GM21619 (cell line): ENCODE data around the gene OSBPL2.

Experiments
- ATAC-seq: cut with Tn5 transposase; IDR thresholded peaks from one replicate; pipeline ENCODE4 v1.9.1; 2021; ENCODE audit not compliant: unreplicated experiment

The OSBPL2 gene

DNA sequence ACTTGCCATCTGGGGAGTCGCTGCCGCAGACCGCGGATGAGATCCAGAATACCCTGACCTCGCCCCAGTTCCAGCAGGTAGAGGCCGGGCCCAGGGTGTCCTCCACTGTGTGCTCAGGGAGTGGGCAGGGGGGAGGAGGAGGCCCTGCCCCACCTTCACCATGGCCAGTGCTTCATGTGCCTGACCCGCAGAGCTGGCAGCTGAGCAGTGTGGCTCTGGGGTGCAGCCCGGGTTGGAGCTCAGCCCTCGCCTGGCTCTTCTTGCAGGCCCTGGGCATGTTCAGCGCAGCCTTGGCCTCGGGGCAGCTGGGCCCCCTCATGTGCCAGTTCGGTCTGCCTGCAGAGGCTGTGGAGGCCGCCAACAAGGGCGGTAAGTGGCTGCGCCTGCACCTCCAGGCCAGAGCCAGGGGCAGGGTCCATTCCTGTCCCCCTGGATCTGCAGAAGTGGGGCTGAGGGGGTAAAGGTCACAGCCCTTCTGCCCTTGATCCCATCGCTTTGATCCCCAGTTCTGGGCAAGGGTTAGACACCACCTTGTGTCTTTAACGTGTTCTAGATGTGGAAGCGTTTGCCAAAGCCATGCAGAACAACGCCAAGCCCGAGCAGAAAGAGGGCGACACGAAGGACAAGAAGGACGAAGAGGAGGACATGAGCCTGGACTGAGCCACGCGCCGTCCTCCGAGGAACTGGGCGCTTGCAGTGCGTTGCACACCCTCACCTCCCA, 69.9 kb downstream of the OSBPL2 start:
- no peak for ATAC-seq

DNA sequence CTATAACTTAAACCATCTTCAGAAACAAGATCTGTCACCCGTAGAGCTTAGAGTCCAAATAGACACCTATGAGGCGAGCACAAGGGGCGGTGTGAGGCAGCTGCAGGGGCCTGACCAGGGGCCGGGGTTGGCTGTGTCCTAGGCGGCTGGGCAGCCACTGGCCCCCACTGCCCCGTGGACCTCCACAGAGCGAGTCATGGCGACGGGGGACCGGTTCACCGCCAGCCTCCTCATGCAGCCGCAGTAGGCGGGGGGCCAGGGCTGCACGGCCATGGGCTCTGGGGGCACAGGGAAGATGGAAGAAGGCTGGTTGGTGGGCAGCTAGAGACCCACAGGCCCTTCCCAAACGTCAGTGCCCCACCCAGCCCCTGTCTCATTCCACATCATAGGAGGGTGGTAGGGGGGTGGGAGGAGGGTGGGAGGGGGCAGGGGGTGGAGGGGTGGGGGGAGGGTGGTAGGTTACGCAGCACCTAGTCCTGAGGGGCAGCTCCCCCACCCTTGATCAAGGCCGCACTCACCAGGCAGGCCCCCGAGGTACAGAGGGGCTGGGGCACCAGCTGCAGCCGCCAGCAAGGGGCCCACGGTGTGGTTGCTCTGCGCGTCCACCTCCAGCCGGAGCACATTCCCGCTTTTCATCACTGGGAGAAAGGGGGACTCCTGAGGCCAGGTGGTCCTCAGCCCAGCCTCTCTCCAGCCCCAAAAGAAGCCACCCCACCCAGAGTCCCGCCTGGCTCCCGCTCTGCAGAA, 71.0 kb downstream of the OSBPL2 start:
- ATAC-seq: no peak

DNA sequence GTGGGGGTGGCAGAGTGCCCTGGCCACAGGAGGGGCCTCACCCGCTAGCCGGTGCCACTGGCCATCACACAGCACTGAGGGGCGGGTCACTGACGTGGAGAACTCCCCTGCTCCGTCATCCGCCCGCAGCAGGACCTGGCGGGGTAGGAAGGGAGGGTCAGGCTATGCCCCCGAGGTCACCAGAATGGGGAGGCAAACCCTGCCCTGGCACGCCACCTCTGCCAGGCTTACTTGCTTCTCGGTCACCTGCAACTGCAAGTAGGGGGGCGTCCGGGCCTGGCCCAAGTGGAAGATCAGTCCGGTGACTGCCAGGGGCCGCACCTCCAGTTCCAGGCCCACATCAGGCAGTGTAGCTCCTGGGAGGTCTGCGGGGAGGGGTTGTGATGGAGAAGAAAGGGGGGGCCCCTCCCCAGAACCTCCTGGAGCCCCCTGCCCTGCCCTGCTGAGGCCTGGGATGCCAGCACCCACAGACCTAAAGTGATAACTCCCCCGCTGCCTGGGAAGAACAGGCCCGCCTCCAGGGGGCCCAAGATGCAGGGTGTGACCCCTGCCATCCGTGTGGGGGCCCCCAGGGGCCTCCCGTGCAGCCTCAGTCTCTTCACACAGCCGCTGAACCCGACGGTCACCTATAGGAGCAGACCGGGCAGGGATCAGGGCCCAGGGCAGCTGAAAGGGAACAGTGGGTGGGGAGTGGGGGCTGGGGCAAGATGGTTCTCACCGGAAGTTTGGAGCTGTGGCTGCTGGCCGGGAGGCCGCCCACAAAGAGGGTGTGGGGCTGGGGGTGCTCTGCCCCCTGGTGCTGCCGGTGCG, 71.8 kb downstream of the OSBPL2 start:
- ATAC-seq: no peak

DNA sequence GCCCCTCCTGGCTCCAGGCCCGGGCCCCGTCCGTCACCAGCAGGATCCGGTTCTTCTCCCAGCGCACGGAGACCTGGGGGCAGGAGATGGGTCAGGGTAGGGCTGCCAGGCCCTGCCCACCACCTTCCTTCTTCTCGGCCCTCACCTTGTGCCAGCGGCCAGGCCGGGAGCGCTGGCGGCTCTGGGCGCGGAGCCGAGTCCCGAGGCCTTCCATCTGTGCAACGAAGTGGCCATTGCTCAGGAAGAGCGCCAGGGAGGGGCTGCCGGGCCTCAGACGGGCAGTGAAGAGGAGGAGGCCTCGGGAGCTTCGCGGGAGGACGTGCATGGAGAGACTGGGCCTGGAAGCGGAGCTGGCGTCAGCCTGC, 72.4 kb downstream of the OSBPL2 start:
- ATAC-seq: no peak

DNA sequence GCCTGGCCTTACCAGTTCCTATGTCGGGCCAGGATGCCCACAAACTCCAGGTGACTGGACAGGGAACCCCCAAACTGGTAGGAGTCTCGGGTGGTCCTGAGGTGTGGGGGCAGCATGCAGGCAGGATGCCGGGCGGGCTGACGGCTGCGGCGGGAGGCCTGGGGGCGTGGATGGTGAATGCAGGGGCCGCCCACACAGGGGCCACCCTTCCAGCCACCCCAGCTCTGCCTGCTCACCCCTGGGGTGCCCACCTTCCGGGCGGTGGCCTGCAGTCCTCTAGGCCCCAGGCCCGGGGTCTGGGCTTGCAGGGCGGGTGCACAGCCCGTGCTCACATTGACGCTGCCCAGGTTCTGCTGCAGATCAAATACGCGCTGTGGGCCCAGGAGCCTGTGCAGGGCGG, 72.8 kb downstream of the OSBPL2 start:
- no peak for ATAC-seq

DNA sequence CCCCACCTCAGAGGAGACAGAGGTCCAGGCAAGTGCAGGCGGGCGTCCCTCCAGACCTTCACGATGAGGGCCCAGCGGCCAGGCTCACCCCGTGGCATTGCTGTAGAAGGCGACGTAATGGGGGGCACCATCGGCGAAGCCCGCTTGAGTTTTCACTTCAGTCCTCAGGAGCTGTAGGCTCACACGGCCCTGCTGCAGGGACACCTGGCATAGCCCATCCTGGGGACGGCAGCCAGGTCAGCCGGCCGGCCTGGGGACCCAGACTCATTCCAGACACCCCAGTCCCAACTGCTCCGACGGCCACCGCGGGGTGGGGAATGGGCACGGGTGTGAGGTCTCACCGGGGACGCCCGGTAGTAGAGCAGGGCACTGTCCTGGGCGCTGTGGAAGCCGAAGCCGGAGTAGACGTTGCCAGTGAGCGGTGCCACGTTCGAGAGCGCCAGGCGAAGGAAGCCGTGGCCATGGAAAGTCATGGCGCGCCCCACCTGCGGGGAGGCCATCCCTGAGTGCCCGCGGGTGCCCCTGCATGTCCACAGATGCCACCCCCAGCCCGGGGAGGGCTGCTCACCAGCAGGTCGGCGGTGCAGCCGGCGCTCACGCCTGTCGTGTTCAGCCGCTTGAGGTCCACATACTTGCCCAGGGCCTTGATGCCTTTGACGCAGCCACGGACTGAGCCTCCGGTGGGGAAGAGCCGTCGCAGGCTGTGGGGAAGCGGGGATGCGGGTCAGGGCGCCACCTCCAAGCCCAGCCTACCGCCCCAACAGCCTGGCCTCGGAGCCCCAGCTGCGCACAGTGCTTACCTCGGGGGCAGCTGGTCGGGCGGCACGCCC, 73.7 kb downstream of the OSBPL2 start:
- ATAC-seq: no peak

DNA sequence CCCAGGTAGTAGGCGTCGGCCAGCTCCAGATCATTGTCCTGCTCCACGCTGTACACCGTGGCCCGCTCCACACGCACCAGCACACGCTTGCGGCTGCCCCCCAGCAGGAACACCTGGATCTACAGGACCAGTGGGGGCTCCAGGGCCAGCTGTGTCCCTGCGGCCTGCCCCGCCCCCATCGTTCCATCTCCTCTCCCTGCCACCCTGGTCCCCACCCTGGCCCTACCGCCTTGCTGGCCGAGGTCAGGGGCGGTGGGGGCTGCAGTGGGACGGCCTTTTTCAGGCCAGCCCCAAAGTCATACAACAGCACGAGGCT, 74.3 kb downstream of the OSBPL2 start:
- ATAC-seq: no peak

DNA sequence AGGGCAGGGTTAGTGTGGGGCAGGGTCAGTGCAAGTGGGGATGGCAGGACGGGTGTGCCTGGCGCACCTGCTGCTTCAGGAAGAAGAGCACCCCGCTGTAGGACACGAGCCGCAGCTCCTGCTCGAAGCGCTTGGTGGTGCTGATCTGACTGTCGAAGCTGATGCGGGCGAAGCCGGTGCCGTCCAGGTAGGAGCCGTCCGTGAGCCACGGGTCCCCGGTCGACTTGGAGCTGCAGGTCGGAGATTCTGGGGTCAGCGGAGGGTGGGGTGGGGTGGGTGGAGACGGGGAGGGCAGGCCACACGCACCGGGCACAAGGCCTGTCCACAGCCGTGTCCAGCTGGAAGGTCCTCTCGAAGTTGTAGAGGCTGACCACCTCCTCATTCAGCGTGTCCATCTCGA, 74.7 kb downstream of the OSBPL2 start:
- ATAC-seq: no peak

DNA sequence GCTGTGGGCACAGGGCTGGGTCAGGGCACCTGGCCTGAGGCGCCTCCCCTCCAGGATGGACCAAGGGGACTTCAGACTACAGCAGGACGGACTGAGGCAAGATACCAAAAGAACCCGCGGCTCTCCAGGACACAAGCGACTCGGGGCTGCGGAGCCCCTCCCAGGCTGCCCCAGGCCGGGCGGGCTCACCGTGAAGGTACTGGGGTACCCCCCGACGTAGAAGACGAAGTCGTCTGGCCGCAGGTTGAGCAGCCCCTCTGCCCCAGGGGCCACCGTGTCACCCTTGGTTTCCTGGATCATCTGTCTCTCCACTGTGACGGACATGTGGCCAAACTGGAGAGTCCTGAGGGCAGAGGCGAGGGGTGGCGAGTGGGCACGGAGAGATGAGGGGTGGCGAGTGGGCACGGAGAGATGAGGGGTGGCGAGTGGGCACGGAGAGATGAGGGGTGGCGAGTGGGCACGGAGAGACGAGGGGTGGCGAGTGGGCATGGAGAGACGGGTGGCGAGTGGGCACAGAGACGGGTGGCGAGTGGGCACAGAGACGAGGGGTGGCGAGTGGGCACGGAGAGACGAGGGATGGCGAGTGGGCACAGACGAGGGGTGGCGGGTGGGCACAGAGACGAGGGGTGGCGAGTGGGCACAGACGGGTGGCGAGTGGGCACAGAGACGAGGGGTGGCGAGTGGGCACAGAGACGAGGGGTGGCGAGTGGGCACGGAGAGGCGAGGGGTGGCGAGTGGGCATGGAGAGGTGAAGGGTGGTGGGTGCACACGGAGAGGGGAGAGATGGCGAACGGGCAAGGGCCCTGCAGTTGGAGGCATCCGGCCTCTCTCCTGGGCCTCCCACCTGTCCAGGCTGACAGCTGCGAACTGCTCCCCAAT, 75.4 kb downstream of the OSBPL2 start:
- no peak for ATAC-seq

DNA sequence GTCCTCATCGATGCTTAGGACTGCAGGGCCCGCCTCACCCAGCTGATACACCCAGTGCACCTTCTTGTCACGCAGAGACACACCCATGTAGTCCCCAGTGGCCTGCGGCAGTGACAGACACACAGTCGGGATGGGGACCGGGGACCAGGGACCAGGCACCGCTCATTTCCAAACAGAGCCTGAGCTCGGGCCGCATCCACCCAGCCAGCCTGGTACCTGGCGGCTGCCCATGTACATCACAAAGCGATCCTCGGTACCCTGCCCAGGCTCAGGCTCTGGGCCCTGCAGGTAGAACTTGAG, 76.0 kb downstream of the OSBPL2 start:
- ATAC-seq: no peak

DNA sequence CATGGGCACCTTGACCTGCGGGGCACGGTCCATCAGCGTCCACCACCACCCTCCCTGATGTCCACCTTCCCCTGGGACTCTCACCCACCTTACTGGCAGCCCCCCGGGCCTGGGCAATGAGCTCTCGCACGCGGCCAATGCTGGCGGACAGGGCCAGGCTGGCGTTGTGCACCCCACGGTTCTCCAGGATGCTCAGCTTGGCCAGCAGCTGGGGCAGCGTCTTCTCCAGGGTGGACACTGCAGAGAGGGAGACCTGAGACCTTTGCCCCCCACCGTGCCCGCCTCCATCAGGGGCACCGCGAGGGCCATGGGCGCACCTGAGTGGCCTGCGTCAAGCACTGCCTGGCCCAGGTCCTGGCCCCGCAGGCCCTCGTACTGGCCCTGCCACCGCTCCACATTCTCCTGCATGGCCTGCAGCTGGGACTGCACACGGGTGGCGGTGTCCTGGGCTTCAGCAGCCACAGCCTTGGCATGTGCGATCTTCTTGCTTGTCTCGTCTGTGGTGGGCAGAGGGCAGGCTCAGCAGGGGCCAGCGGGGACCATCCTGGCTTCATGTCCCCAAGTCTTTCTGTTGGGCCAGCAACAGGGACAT, 76.5 kb downstream of the OSBPL2 start:
- no peak for ATAC-seq

DNA sequence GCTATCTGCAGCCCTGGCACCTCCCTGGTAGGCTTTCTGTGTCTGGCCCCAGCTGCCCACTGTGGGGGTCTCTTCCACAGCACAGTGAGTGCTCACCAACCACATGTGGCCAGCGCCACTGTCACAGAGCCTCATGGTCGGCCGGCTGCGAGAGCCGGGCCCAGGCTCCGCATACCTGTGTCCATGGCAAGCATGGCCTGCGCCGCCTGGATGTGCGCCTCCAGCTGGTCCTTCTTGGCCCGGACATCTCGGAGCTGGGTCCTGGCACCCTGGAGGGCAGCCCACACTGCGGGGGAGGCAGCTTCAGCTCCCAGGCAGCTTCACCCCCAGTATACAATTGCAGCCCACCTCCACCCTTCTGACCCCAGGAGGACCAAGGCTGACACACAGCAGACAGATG, 77.5 kb downstream of the OSBPL2 start:
- no peak for ATAC-seq

DNA sequence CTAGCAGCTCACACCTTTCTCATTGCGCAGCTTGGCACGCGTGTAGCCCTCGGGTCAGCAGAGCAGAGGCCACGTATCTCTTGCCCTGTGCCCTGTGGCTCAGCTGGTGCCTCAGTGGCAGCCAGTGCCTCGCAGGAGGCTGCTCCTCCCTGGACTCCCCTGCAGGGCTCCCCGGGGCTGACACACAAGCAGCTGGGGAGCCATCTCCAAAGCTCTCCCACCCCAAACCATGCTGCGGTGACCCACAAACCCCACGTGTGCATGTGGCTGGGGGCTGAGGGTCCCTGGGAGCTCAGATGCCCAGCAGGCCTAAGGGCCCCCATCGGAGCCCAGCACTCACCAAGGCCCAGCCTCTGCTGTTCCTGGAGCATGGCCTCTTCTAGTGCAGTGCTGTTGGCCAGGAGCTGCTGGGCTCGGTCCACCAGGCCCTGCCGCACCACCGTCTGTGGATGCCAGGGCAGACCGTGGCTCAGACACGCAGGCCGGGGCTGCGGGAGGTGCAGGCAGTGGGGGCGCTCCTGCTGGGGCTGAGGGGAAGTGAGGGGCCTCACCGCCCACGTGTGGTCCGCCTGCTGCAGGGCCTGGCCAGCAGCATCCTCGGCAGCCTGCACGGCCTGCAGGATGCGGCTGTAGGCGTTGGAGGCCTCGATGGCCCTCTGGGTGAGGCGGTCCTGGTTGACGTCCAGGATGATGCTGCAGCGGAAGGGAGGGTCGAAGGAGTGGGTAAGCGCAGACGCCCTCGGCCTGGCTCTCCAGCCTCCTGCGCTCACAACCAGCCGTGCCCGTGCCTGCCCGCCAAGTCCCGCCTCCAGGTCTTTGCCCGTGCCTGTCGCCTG, 78.2 kb downstream of the OSBPL2 start:
- ATAC-seq: no peak

DNA sequence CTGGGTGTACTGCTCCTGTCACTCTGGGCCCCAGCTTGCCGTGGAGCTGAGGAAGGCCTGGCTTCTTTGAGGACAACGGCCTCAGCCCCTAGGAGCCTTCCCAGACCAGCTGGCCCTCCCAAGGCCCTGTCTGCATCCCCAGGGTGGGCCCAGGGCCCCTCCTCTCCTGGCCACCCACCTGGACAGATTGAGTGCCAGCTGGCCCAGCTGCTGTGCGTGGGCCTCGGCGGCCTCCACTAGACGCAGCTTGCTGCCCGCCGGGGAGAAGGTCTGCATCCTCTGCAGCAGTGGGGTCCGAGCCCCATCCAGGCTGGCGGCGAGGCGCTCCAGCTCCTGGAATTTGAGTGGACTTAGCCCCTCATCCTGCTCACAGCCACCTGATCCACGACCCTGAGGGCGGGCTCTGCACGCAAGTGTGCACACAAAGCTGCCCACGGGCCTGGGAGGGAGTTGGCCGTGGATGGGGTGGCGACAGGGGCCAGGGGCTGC, 78.9 kb downstream of the OSBPL2 start:
- no peak for ATAC-seq

DNA sequence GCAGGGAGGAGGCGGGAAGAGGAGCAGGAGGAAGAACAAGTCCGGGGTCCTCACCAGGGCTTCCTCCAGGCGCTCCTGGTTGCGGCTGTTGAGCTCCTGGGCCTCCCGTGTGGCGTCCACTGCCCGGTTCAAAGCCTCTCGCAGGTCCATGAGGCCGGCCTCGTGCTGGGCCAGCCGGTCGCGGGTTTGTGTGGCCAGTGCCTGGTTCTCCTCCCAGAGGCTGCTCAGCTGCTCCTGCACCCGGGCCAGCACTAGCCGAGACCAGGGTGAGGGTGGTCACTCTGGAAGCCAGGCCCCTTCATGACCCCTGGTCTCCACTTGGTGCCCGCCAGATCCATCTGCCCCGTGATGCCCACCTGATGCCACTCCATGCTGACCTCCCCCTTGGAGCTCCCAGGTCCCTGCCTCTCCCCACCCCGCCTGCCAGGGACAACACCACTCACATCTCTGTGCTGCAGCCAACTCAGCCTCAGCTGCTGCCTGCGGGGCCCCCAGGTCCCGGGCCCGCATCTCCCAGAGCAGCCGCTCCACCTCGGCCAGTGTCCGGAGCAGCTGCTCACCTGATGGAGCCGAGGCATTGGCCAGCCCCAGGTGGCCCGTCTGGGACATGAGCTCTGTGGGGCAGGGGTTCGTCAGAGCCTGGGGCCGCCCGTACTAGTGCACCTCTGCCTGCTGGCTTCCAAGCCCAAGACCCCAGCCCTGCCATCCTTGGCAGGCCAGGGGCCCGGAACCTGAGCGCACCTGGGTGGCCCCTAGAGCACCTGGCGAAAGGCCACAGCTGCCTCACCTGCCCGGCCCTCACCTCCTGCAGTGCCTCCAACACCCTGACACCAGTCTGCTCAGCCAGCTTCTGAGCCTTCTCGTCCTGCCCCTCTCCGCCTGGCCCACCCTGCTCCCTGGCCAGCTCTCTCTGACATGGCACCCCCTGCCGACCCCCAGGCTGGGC, 80.4 kb downstream of the OSBPL2 start:
- no peak for ATAC-seq

DNA sequence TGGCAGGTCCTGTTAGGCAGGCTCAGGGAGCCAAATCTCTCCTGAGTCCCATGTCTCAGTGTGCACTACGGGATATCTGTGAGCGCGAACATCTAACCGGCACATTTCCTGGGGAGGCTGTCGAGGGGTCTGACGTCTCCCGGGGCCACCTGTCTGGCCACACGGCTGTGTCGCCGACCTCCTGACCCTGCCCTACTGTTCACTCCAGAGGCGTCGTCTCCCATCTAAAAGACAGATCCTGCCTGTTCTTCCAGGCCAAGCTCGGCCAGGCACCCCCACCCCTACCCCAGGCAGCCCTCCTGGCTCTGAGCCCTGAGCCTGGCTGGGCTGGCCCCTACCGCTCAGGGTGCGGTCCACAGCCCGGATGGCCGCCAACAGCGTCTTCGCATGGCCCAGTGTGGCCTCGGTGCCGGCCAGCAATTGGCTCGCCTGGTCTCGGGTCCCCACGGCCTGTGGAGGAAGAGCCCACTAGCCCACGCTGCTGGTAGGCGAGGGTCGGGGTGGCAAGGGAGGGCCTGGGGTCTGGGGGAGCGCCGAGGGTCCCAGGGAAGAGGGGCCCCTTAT, 81.1 kb downstream of the OSBPL2 start:
- no peak for ATAC-seq

DNA sequence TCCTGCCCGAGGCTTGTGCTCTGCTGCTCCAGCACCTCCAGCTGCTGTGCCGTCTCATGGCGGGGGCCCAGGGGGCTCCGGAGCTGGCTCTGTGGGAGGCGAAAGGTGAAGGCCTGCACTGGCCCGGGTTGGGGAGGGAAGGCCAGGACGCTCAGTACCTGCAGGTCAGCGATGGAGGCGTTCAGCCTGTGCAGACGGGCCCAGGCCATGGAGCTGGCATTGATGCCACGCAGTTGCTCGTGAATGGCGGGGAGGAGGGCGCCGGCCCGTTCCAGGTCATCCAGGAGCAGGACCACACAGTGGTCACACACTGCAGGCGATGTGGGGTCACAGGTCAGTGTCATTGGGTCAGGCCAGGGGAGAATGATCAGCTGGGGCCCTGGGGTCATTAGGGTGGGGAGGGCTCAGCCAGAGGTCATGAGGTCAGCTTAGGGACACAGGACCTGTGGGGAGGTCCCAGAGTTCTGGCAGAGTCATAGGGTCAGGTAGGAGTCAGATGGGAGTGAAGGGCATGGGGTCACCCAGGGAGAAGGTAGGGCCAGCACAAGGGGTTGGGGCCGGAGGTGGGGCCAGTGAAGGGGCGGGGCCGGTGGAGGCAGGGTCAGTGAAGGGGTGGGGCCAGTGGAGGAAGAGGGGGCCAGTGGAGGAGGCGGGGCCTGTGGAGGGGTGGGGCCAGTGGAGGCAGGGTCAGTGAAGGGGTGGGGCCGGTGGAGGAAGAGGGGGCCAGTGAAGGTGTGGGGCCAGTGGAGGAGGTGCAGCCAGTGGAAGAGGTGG, 82.4 kb downstream of the OSBPL2 start:
- ATAC-seq: no peak
